Chondrocyte (in vitro differentiated cells): ENCODE results near the gene TSPAN9. TPM values are rescaled to one million over a fixed set of nuclear protein-coding genes. Genes with fewer than 3 reads are reported as not detected.

Source experiments
- DNase-seq: peaks from one replicate; pipeline ENCODE4 v3.0.0; 2021; ENCODE audit warnings: mixed read lengths, low spot score
- H3K27ac Mint-ChIP-seq: one replicate; pipeline ENCODE4 v1.8.0; 2021; ENCODE audit warnings: mild to moderate bottlenecking, moderate library complexity, mixed read lengths; ENCODE audit not compliant: unreplicated experiment
- H3K27me3 Mint-ChIP-seq: 2 replicates; pipeline ENCODE4 v1.8.0; 2021; ENCODE audit warnings: low read depth, mixed read lengths
- H3K36me3 Mint-ChIP-seq: 2 replicates; pipeline ENCODE4 v1.8.0; 2021; ENCODE audit warnings: low read depth, mixed read lengths
- H3K4me1 Mint-ChIP-seq: 2 replicates; pipeline ENCODE4 v1.8.0; 2021; ENCODE audit warnings: low read depth, mild to moderate bottlenecking, mixed read lengths
- H3K4me3 Mint-ChIP-seq: one replicate; pipeline ENCODE4 v1.8.0; 2021; ENCODE audit warnings: mild to moderate bottlenecking, moderate library complexity, mixed read lengths; ENCODE audit not compliant: unreplicated experiment
- H3K9me3 Mint-ChIP-seq: 2 replicates; pipeline ENCODE4 v1.8.0; 2021; ENCODE audit warnings: low read depth, mixed read lengths
- total RNA-seq: library from RNA; stranded (reverse); gene quantifications from 3 replicates; pipeline ENCODE4 v1.2.1, GENCODE V29; 2021
- TF ChIP-seq, protein P1 (sequence below): fragments of 200-600 bp; sonication (generic); IDR thresholded peaks from 2 replicates; pipeline ENCODE4 v1.5.0; 2021; ENCODE audit warnings: antibody characterized with exemption, mild to moderate bottlenecking, moderate library complexity

The TSPAN9 gene
- total RNA-seq, 1 donor from 2014 or later = 50.4 TPM

DNA sequence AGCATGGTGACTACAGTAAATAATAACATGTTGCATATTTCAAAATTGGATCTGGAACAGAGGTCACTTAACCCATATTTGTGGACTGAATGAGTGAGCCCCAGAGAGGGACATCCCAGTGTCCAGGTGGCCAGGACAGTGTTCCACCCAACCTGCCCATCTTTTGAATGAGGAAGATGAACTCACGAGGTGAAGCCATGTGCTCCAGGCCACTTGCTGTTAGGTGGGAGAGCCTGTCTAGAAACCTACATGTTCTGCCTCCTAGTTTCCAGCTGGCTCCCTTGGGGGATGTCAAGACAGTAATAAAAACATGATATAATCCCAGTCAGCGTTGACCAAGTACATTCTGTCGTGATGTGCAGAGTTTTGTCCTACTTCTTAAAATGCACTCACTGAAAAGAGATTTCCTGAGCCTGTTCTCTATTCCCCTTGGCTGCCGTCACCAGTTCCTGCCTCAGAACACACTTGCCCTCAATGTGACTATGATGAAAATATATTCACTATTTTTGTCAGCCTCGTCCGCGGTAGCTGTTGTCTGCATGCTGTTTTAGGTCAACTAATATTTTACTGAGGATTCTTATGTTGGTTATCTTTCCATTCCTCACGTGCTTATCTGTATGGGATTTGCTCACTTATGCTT is 25.7 kb downstream of the TSPAN9 start:
- peak overlapping the region; percentile 58 for H3K27ac Mint-ChIP-seq
- DNase-seq = no peak
- H3K4me3 Mint-ChIP-seq = no peak overlapping the region
- H3K9me3 Mint-ChIP-seq = peaks cover 6% of the 10 kb centered on the region
- peaks cover 77% of the 10 kb centered on the region for H3K4me1 Mint-ChIP-seq
- H3K36me3 Mint-ChIP-seq = peaks cover 10% of the 10 kb centered on the region
- no peaks in the 10 kb centered on the region for H3K27me3 Mint-ChIP-seq
- TF ChIP-seq, protein P1, sequence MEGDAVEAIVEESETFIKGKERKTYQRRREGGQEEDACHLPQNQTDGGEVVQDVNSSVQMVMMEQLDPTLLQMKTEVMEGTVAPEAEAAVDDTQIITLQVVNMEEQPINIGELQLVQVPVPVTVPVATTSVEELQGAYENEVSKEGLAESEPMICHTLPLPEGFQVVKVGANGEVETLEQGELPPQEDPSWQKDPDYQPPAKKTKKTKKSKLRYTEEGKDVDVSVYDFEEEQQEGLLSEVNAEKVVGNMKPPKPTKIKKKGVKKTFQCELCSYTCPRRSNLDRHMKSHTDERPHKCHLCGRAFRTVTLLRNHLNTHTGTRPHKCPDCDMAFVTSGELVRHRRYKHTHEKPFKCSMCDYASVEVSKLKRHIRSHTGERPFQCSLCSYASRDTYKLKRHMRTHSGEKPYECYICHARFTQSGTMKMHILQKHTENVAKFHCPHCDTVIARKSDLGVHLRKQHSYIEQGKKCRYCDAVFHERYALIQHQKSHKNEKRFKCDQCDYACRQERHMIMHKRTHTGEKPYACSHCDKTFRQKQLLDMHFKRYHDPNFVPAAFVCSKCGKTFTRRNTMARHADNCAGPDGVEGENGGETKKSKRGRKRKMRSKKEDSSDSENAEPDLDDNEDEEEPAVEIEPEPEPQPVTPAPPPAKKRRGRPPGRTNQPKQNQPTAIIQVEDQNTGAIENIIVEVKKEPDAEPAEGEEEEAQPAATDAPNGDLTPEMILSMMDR = no peak

DNA sequence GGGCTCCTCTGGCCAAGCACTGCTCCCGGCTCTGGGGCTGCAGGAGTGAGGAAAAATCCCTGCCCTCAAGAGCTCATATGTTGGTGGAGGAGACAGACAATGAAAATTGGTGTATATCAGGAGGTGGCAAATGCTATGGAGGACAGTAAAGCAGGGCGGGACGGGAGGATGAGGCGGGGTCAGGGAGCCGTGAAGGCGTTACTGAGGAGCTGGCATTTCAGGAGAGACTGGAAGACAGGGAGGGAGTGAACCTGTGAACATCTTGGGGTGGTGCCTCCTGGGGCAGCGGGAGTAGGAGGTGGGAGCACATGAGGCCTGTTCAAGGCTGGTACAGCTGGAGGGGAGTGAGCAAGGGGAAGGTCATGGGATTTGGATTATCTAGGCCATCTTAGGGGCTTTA is 26.6 kb downstream of the TSPAN9 start:
- no peak overlapping the region for H3K4me3 Mint-ChIP-seq
- TF ChIP-seq, protein P1 = no peak
- DNase-seq = no peak
- H3K4me1 Mint-ChIP-seq = peaks cover 79% of the 10 kb centered on the region
- H3K27ac Mint-ChIP-seq = peak overlapping the region; percentile 58
- H3K27me3 Mint-ChIP-seq = no peaks in the 10 kb centered on the region
- H3K36me3 Mint-ChIP-seq = peaks cover 10% of the 10 kb centered on the region
- H3K9me3 Mint-ChIP-seq = peaks cover 6% of the 10 kb centered on the region

DNA sequence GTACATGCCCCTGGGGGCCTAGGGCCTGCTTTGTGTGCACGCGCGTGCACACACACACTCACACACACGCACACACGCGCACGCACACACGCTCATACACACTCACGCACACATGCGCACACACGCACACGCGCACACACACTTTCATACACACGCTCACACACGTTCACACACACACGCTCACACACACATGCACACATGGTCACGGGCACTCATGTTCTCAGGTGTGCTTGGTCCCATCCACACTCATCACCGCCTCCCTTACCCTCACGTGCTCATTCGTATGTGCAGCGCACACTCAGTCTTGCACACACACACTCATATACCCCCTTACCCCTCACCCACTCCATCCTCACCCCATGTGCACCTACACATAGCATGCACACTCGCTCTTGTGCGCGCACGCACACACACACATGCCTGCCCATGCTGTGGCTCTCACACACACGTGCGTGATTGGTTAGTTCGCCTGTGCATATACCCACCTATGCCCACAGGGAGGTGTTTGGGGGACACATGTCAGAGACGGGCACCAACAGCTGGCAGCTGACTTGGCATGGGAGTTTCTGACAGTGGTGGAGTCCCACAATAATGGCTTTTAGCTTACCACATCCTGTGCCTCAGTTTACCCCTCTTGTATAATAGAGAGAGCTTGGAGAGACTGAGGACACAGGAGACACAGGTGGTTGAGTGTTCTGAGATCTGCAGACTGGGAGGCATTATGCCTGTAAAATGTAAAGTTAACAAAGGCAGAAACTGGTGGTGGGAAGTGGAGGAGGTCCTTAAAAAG is 28.7 kb downstream of the TSPAN9 start:
- no peaks in the 10 kb centered on the region for H3K9me3 Mint-ChIP-seq
- peaks cover 2% of the 10 kb centered on the region for H3K36me3 Mint-ChIP-seq

DNA sequence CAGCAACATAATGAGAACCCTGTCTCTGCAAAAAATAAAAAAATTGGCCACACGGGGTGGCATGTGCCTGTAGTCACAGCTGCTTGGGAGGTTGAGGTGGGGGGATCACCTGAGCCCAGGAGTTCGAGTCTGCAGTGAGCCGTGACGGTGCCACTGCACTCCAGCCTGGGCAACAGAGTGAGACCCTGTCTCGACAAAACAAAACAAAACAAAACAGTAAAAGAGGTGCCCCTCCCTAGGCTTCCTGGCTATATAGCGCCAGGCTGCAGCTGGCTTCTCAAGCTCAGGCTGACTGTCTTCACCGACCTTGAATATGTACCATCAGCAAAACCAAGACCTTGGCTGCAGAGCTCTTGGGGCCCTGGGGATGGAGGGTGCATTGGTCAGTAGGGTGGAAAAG is 29.4 kb downstream of the TSPAN9 start:
- no peaks in the 10 kb centered on the region for H3K27me3 Mint-ChIP-seq
- no peak for DNase-seq
- peaks cover 73% of the 10 kb centered on the region for H3K4me1 Mint-ChIP-seq
- H3K4me3 Mint-ChIP-seq = peak overlapping the region; percentile 29
- TF ChIP-seq, protein P1 = no peak
- H3K9me3 Mint-ChIP-seq = no peaks in the 10 kb centered on the region
- H3K27ac Mint-ChIP-seq = peak overlapping the region; percentile 88
- H3K36me3 Mint-ChIP-seq = peaks cover 4% of the 10 kb centered on the region

More for the DNA sequence above, 28.7 kb downstream of the TSPAN9 start:
- TF ChIP-seq, protein P1 = no peak
- Mint-ChIP-seq H3K4me1 (peaks cover 77% of the 10 kb centered on the region), H3K27me3 (no peaks in the 10 kb centered on the region), H3K4me3 (no peak overlapping the region), H3K27ac (peak overlapping the region; percentile 43)
- DNase-seq = no peak

DNA sequence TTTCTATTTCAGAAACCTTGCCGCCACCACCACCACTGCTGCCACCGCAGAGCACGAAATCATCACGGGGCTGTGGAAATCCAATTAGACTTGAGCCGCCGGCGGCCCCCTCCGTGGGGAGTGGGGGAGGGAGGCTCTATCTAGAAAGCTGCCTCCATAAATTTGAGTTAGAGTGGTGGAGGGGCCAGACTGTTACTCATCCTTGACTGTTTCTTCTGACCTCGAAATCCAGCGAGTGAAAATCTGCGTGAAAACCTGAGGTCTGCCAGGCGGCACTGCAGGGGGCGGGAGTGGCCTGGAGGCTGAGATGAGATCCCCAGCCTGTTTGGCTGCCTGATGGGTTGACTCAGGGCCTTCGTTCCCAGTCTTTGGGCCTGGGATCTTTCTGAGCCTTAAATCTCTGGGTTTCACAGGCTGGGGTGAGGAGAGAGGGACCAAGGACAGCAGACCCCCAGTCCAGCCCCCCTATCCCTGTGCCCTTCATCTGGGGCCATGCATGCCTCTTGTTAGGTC is 29.9 kb downstream of the TSPAN9 start:
- TF ChIP-seq, protein P1 = no peak
- no peak for DNase-seq
- H3K4me1 Mint-ChIP-seq = peaks cover 67% of the 10 kb centered on the region

More for the DNA sequence above, 29.9 kb downstream of the TSPAN9 start:
- Mint-ChIP-seq H3K27me3 (no peaks in the 10 kb centered on the region), H3K36me3 (peaks cover 4% of the 10 kb centered on the region), H3K9me3 (no peaks in the 10 kb centered on the region), H3K27ac (peak overlapping the region; percentile 88), H3K4me3 (peak overlapping the region; percentile 29)
